D721Med (cell line): ENCODE data around the gene HMG20A.

Source experiments
- DNase-seq: peaks from one replicate; pipeline ENCODE4 v3.0.0; 2011; ENCODE audit warnings: low spot score; ENCODE audit not compliant: insufficient read length
- FAIRE-seq: peaks from 2 replicates; lab custom pipeline; 2011; peaks lifted over from hg19 to GRCh38; lab: Jason Lieb, UNC
- TF ChIP-seq, protein P1 (sequence below): IDR thresholded peaks from 2 replicates; pipeline ENCODE4 v1.5.1; 2012; ENCODE audit warnings: mild to moderate bottlenecking, control low read depth; ENCODE audit not compliant: insufficient read depth; ENCODE audit errors: missing control alignments

The HMG20A gene

GRCh38 chr15:77494073-77494867, 73.6 kb downstream of the HMG20A start:
- TF ChIP-seq, protein P1, sequence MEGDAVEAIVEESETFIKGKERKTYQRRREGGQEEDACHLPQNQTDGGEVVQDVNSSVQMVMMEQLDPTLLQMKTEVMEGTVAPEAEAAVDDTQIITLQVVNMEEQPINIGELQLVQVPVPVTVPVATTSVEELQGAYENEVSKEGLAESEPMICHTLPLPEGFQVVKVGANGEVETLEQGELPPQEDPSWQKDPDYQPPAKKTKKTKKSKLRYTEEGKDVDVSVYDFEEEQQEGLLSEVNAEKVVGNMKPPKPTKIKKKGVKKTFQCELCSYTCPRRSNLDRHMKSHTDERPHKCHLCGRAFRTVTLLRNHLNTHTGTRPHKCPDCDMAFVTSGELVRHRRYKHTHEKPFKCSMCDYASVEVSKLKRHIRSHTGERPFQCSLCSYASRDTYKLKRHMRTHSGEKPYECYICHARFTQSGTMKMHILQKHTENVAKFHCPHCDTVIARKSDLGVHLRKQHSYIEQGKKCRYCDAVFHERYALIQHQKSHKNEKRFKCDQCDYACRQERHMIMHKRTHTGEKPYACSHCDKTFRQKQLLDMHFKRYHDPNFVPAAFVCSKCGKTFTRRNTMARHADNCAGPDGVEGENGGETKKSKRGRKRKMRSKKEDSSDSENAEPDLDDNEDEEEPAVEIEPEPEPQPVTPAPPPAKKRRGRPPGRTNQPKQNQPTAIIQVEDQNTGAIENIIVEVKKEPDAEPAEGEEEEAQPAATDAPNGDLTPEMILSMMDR = no peak
- no peak for FAIRE-seq
- no peak for DNase-seq

DNA sequence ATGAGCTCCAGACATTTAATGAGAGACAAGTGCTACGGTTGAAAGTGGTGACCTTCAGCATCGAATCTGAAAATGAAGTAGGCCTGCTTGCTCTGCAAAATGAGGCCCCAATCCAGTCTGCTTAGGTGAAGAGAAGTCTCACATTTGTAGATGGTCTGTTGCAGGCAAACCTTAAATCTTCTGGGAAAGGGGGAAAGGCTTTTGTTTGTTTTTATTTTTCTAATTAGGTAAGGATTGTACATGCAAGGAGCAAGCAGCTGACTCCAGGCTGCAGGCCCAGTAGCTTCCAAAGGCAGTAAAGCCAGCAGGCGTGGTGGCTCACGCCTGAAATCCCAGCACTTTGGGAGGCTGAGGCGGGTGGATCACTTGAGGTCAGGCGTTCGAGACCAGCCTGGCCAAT, 74.3 kb downstream of the HMG20A start:
- TF ChIP-seq, protein P1 = no peak
- DNase-seq (no peak), FAIRE-seq (no peak)

DNA sequence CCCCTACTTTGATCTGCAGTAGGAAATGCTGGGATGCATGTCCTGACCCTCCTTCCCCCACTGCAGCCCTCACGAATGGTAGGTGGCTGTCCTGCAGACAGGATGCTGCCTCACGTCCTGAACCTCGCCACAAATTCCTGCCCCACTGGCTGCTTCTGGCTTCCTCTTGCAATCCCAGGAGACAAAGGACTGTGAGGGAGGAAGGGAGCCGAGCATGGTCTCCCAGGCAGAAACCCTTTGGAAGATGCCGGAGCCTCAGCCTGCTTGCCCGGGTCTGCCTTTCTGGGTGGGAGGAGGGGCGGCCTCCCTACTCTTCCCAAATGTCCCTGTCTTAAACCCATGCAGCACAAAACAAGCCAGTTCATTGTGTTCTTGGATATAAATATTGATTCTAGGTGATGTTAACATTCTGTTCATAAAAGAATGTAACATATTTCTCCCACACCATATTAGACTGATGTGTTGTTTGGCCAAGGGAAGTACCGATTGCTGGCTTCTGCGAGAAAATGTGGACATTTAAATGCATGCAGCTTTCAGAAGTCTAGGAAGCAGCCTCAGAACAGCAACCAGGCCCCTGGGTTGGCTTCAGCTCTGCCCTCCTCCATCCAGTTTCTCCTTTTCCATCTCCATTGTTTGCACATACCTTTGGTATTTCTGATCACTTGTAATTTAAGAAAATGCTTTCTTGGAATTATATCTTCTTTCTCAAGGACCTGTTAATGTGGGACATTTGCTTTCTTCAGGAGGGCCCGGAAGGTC, 75.3 kb downstream of the HMG20A start:
- DNase-seq (no peak), FAIRE-seq (no peak)
- TF ChIP-seq, protein P1 = no peak

GRCh38 chr15:77496715-77497109, 76.0 kb downstream of the HMG20A start:
- FAIRE-seq = no peak
- TF ChIP-seq, protein P1 = peak; percentile 86
- peak; percentile 61 for DNase-seq

DNA sequence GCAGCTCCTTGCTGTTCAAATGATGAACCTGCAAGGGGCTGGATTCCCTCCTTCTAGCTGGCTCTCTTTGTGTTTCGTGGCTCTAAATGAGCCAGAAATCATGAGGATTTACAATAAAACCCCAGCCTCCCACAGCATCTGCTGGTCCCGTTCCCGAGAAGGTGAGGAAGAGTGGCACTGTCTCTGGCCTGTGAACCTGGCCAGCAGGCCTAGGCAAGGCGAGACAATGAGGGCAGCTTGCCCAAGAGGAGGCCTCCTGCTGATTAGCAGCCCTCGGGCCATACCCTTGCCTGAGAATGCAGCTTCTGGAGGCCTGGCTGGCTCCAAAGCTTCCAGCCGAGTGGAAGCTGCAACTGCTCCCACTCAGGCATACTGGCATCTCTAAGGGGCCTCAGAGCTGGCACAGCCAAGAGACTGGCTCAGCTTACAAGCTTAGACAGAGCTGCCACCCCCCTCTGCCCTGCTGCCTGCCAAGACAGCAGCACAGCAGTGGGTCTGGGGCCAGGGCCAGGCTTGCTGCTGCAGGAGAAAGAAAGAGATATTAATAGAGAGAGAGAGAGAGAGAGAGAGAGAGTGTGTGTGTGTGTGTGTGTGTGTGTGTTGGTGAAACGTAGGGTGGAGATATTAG, 76.5 kb downstream of the HMG20A start:
- TF ChIP-seq, protein P1 = no peak
- FAIRE-seq (no peak), DNase-seq (no peak)

DNA sequence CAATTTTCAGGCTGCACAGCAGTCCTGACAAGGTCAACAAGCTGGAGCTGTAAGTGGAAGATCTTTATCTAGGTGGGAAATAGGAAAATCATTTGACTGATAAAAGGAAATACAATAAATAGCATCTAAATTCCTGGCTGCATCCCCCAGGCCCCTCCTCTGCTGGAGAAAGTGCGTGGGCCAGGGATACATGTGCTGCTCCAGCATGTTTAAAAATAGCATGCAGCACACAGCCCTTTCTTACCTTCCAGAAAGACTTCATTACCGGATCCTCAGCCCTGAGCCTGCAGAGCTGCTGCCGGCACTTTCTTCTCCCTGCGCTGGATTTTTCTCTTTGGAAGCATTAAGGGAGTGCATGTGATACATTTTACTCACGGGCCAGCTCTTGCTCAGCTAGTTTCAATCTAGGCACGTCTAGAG, 77.3 kb downstream of the HMG20A start:
- TF ChIP-seq, protein P1 = no peak
- DNase-seq (no peak), FAIRE-seq (no peak)
